ENCODE data around the gene TMEM94.

DNA sequence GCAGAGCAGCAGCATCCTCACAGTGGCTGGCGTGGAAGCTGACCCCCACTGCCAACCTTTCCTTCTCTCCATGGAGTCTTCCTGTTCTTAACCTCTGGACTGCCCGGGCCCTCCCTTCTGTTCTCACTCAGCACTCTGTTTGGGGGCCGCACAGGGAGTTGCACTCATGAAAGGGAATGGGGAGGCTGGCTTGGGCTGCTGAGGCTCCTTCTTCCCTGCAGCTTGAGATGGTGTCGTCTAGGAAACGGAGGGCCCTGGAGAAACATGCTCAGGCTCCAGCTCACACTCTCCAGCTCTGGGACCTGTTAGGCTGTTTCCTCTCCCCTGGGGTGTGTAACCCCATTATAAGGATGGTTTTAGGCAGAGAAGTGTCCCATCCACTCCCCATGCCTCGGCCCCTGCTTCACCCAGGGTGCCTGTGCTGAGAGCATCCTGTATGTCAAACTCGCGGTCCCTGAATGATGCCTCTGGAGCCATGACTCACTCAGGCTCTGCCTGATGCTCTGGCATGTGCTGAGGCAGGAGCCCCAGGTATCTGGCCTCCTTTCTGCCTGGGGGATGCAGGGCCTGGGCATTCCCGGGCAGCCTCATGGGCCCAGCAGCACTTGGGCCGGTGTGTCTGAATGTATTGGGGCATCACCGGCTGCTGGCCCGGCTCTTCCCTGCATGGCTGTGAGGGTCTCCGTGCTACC is 18.9 kb downstream of the TMEM94 start:
- TF ChIP-seq CTCF (IDR thresholded peaks at IDR 0.05) (no peak), POLR2AphosphoS5 (IDR thresholded peaks at IDR 0.05) (no peak), POLR2A (IDR thresholded peaks at IDR 0.05) (no peak)

All from gastroesophageal sphincter (tissue), 3 donors.